GM13977 (cell line): ENCODE measurements around the gene GABRB2.
A peak's percentile ranks its signal among the peaks of the same experiment; 100 is the strongest.

Experiments
- DNase-seq: peaks from one replicate; pipeline ENCODE4 v3.0.0; 2012; ENCODE audit warnings: low spot score
- CTCF ChIP-seq: IDR thresholded peaks from 2 replicates; pipeline ENCODE4 v1.5.1; 2012; ENCODE audit warnings: mild to moderate bottlenecking, control low read depth; ENCODE audit not compliant: insufficient read depth; ENCODE audit errors: extremely low read depth, missing control alignments
- in situ Hi-C: fragments of 300-500 bp; cut with MboI; formaldehyde crosslinking; loops from one replicate; pipeline ENCODE4 v1.12.0; 2022; ENCODE audit warnings: low sequenced_read_pairs, low pct_unique_long_range_greater_than_20kb, mixed read lengths, inconsistent platforms; ENCODE audit not compliant: unreplicated experiment

The GABRB2 gene

GRCh38 chr5:161549106-161549505 is 2.6 kb upstream of the GABRB2 start:
- in situ Hi-C loops: no loop called here
- peak; percentile 6 for DNase-seq
- TF ChIP-seq CTCF: no peak

- DNase-seq: peak; percentile 16
- in situ Hi-C loops: no loop called here
- TF ChIP-seq CTCF: no peak
Measured at GRCh38 chr5:161548487-161549094, 2.1 kb upstream of the GABRB2 start.

GRCh38 chr5:161547738-161548486 is 1.4 kb upstream of the GABRB2 start:
- no peak for TF ChIP-seq CTCF
- peak; percentile 42 for DNase-seq
- in situ Hi-C loops: no loop called here

- peak; percentile 23 for DNase-seq
- in situ Hi-C loops: no loop called here
- no peak for TF ChIP-seq CTCF
Measured at GRCh38 chr5:161547406-161547737, 847 bp upstream of the GABRB2 start.

GRCh38 chr5:161546095-161546469 is 443 bp downstream of the GABRB2 start:
- in situ Hi-C loops: no loop called here
- DNase-seq: peak; percentile 5
- TF ChIP-seq CTCF: no peak

- in situ Hi-C loops: no loop called here
- no peak for TF ChIP-seq CTCF
- no peak for DNase-seq
Measured at GRCh38 chr5:161545344-161546094, 1.0 kb downstream of the GABRB2 start.
